Activated naive CD8-positive, alpha-beta T cell treated with anti-CD3 and anti-CD28 coated beads, Interleukin-2, amount 10 ng/mL, durations not matched to agents 7 days and 5 days (primary cell): ENCODE results near the gene NKAIN4. TPM values are rescaled to one million over a fixed set of nuclear protein-coding genes. Genes with fewer than 3 reads are reported as not detected.

Experiments used
- ATAC-seq: fragments of 150-1000 bp; cut with Tn5 transposase; one replicate; pipeline ENCODE4 v1.10.0; 2021; ENCODE audit warnings: low read depth, moderate library complexity
- POLR2A ChIA-PET: fragments of 350-600 bp; sonication (Branson Sonifier 250); formaldehyde crosslinking; loops from one replicate; lab custom pipeline; 2021; ENCODE audit warnings: antibody characterized with exemption; lab: Charles Lee
- DNase-seq: peaks from one replicate; pipeline ENCODE4 v3.0.0; 2021
- H3K27ac Mint-ChIP-seq: one replicate; pipeline ENCODE4 v1.8.0; 2022; ENCODE audit warnings: mild to moderate bottlenecking, mixed read lengths
- H3K27me3 Mint-ChIP-seq: one replicate; pipeline ENCODE4 v1.8.0; 2022; ENCODE audit warnings: mild to moderate bottlenecking, moderate library complexity, mixed read lengths
- H3K36me3 Mint-ChIP-seq: one replicate; pipeline ENCODE4 v1.8.0; 2021; ENCODE audit warnings: mild to moderate bottlenecking, mixed read lengths
- H3K4me1 Mint-ChIP-seq: one replicate; pipeline ENCODE4 v1.8.0; 2021; ENCODE audit warnings: mixed read lengths
- H3K4me3 Mint-ChIP-seq: one replicate; pipeline ENCODE4 v1.8.0; 2022; ENCODE audit warnings: mild to moderate bottlenecking, moderate library complexity, mixed read lengths
- H3K9me3 Mint-ChIP-seq: one replicate; pipeline ENCODE4 v1.8.0; 2021; ENCODE audit warnings: mixed read lengths
- total RNA-seq, 2 experiments: library from RNA; stranded (reverse); gene quantifications; one replicate each; pipeline ENCODE4 v1.2.3, GENCODE V29; 2021

The NKAIN4 gene
- total RNA-seq, 2 experiments from 2014 or later, result not detected

GRCh38 chr20:63275825-63276224 is 21.6 kb upstream of the NKAIN4 start:
- Mint-ChIP-seq H3K36me3 (no peaks in the 10 kb centered on the region), H3K4me3 (no peak overlapping the region), H3K4me1 (peaks cover 14% of the 10 kb centered on the region), H3K27me3 (no peaks in the 10 kb centered on the region), H3K27ac (no peak overlapping the region), H3K9me3 (no peaks in the 10 kb centered on the region)
- ATAC-seq, result no peak
- POLR2A ChIA-PET, result interaction anchor here (1.0 kb wide), 1 partner anchor 9 kb away, joined by 3 read pairs; no protein-coding TSS in a partner anchor
- DNase-seq, result no peak

- H3K4me3 Mint-ChIP-seq, result peak overlapping the region; percentile 35
- ATAC-seq (no peak), DNase-seq (no peak)
- no peak overlapping the region for H3K27ac Mint-ChIP-seq
- H3K27me3 Mint-ChIP-seq, result no peaks in the 10 kb centered on the region
- no peaks in the 10 kb centered on the region for H3K36me3 Mint-ChIP-seq
- H3K9me3 Mint-ChIP-seq, result no peaks in the 10 kb centered on the region
- POLR2A ChIA-PET, result interaction anchor here (1.0 kb wide), 2 partner anchors 10 to 76 kb away, joined by 3 read pairs; no protein-coding TSS in a partner anchor
- peaks cover 14% of the 10 kb centered on the region for H3K4me1 Mint-ChIP-seq
Observed at GRCh38 chr20:63274381-63275228, 20.3 kb upstream of the NKAIN4 start.

- no peaks in the 10 kb centered on the region for H3K9me3 Mint-ChIP-seq
- no peaks in the 10 kb centered on the region for H3K36me3 Mint-ChIP-seq
- H3K4me1 Mint-ChIP-seq, result peaks cover 14% of the 10 kb centered on the region
- ATAC-seq (no peak), DNase-seq (no peak)
- H3K4me3 Mint-ChIP-seq, result peak overlapping the region; percentile 88
- H3K27me3 Mint-ChIP-seq, result no peaks in the 10 kb centered on the region
- H3K27ac Mint-ChIP-seq, result peak overlapping the region; percentile 79
- POLR2A ChIA-PET, result interaction anchor here (1.0 to 1.6 kb wide), 3 partner anchors 10 to 480 kb away, joined by 3 to 4 read pairs (median 3); no protein-coding TSS in a partner anchor
Observed at GRCh38 chr20:63273635-63274380, 19.5 kb upstream of the NKAIN4 start.

GRCh38 chr20:63273059-63273579 is 18.9 kb upstream of the NKAIN4 start:
- Mint-ChIP-seq H3K27ac (peak overlapping the region; percentile 79), H3K4me1 (peaks cover 14% of the 10 kb centered on the region), H3K9me3 (no peaks in the 10 kb centered on the region), H3K4me3 (peak overlapping the region; percentile 88), H3K27me3 (no peaks in the 10 kb centered on the region), H3K36me3 (no peaks in the 10 kb centered on the region)
- DNase-seq (no peak), ATAC-seq (no peak)
- POLR2A ChIA-PET, result interaction anchor here (0.6 to 1.6 kb wide), 5 partner anchors 11 to 479 kb away, joined by 3 to 4 read pairs (median 3); partner anchors contain the start of gene HELZ2

GRCh38 chr20:63272105-63273058 is 18.1 kb upstream of the NKAIN4 start, which contains the start of gene ARFGAP1:
Gene ARFGAP1 (plus strand): TSS chr20:63272813. CDS start chr20:63275581, 2,768 bp downstream.
- Mint-ChIP-seq H3K36me3 (no peaks in the 10 kb centered on the region), H3K27me3 (peaks cover 2% of the 10 kb centered on the region), H3K9me3 (no peaks in the 10 kb centered on the region), H3K27ac (peak within 1 kb of the TSS; percentile 79), H3K4me1 (peaks cover 14% of the 10 kb centered on the region), H3K4me3 (peak within 1 kb of the TSS; percentile 88)
- ATAC-seq (peak; percentile 97), DNase-seq (peak; percentile 91)
- POLR2A ChIA-PET, result interaction anchor here (0.6 to 1.6 kb wide), 5 partner anchors 12 to 478 kb away, joined by 3 to 4 read pairs (median 3); partner anchors contain the start of gene HELZ2

- no peak overlapping the region for H3K27ac Mint-ChIP-seq
- peaks cover 2% of the 10 kb centered on the region for H3K27me3 Mint-ChIP-seq
- POLR2A ChIA-PET, result no interaction called here
- H3K9me3 Mint-ChIP-seq, result no peaks in the 10 kb centered on the region
- peaks cover 14% of the 10 kb centered on the region for H3K4me1 Mint-ChIP-seq
- H3K4me3 Mint-ChIP-seq, result no peak overlapping the region
- DNase-seq, result no peak
- no peak for ATAC-seq
- no peaks in the 10 kb centered on the region for H3K36me3 Mint-ChIP-seq
Observed at GRCh38 chr20:63270606-63271325, 16.5 kb upstream of the NKAIN4 start.

- no peak overlapping the region for H3K4me3 Mint-ChIP-seq
- H3K27ac Mint-ChIP-seq, result no peak overlapping the region
- DNase-seq, result no peak
- no peak for ATAC-seq
- peaks cover 12% of the 10 kb centered on the region for H3K4me1 Mint-ChIP-seq
- peaks cover 2% of the 10 kb centered on the region for H3K27me3 Mint-ChIP-seq
- H3K36me3 Mint-ChIP-seq, result no peaks in the 10 kb centered on the region
- H3K9me3 Mint-ChIP-seq, result no peaks in the 10 kb centered on the region
- POLR2A ChIA-PET, result no interaction called here
Observed at GRCh38 chr20:63269724-63270123, 15.5 kb upstream of the NKAIN4 start.

GRCh38 chr20:63268671-63269439 is 14.6 kb upstream of the NKAIN4 start:
- Mint-ChIP-seq H3K27me3 (peaks cover 2% of the 10 kb centered on the region), H3K4me1 (peaks cover 8% of the 10 kb centered on the region), H3K27ac (no peak overlapping the region), H3K4me3 (no peak overlapping the region), H3K36me3 (no peaks in the 10 kb centered on the region), H3K9me3 (no peaks in the 10 kb centered on the region)
- POLR2A ChIA-PET, result no interaction called here
- ATAC-seq, result no peak
- no peak for DNase-seq

- DNase-seq (no peak), ATAC-seq (no peak)
- peaks cover 4% of the 10 kb centered on the region for H3K4me1 Mint-ChIP-seq
- no peak overlapping the region for H3K27ac Mint-ChIP-seq
- H3K9me3 Mint-ChIP-seq, result no peaks in the 10 kb centered on the region
- peaks cover 2% of the 10 kb centered on the region for H3K27me3 Mint-ChIP-seq
- no peaks in the 10 kb centered on the region for H3K36me3 Mint-ChIP-seq
- POLR2A ChIA-PET, result no interaction called here
- H3K4me3 Mint-ChIP-seq, result no peak overlapping the region
Observed at GRCh38 chr20:63268256-63268655, 14.0 kb upstream of the NKAIN4 start.

GRCh38 chr20:63267691-63268090 is 13.4 kb upstream of the NKAIN4 start:
- POLR2A ChIA-PET, result no interaction called here
- no peak for DNase-seq

GRCh38 chr20:63265891-63266515 is 11.7 kb upstream of the NKAIN4 start:
- ATAC-seq (no peak), DNase-seq (no peak)
- H3K27ac Mint-ChIP-seq, result no peak overlapping the region
- H3K9me3 Mint-ChIP-seq, result no peaks in the 10 kb centered on the region
- POLR2A ChIA-PET, result no interaction called here
- peaks cover 6% of the 10 kb centered on the region for H3K27me3 Mint-ChIP-seq
- no peaks in the 10 kb centered on the region for H3K36me3 Mint-ChIP-seq
- H3K4me1 Mint-ChIP-seq, result peaks cover 5% of the 10 kb centered on the region
- H3K4me3 Mint-ChIP-seq, result no peak overlapping the region

More at GRCh38 chr20:63267691-63268090, 13.4 kb upstream of the NKAIN4 start:
- peaks cover 6% of the 10 kb centered on the region for H3K27me3 Mint-ChIP-seq
- peaks cover 4% of the 10 kb centered on the region for H3K4me1 Mint-ChIP-seq
- ATAC-seq, result no peak
- H3K36me3 Mint-ChIP-seq, result no peaks in the 10 kb centered on the region
- H3K9me3 Mint-ChIP-seq, result no peaks in the 10 kb centered on the region
- no peak overlapping the region for H3K4me3 Mint-ChIP-seq
- H3K27ac Mint-ChIP-seq, result no peak overlapping the region
